ENCODE measurements around the gene ICAM1. TPM values are rescaled to one million over a fixed set of nuclear protein-coding genes. Genes with fewer than 3 reads are reported as not detected.

The ICAM1 gene
- total RNA-seq, 1 experiment from 2014 or later: 5.1 TPM

- Histone ChIP-seq H3K4me3 (ENCODE audit: low read length) (no peak overlapping the region), H3K9ac (ENCODE audit: low read length) (no peak overlapping the region), H3K79me2 (ENCODE audit: low read length) (no peaks in the 10 kb centered on the region), H3K36me3 (ENCODE audit: insufficient read depth, low read length) (peaks cover 12% of the 10 kb centered on the region; the same call in 1 of the 2 replicates), H2AFZ (ENCODE audit: low read length) (no peak overlapping the region), H4K20me1 (ENCODE audit: insufficient read depth, low read depth, low read length) (no peaks in the 10 kb centered on the region), H3K27me3 (ENCODE audit: low read length) (no peaks in the 10 kb centered on the region), H3K9me3 (ENCODE audit: low read length) (no peaks in the 10 kb centered on the region), H3K27ac (ENCODE audit: low read length) (no peak overlapping the region), H3K9me2 (replicated peaks; ENCODE audit: insufficient read depth, low read length) (no peaks in the 10 kb centered on the region), H3K4me1 (ENCODE audit: low read length) (no peaks in the 10 kb centered on the region), H3K4me2 (ENCODE audit: low read depth, low read length, poor library complexity, severe bottlenecking) (no peak overlapping the region)
- DNase-seq: no peak
Observed at GRCh38 chr19:10262771-10263170, 8.1 kb upstream of the ICAM1 start.

- H2AFZ ChIP-seq (ENCODE audit: low read length): no peak overlapping the region
- H3K4me1 ChIP-seq (ENCODE audit: low read length): peaks cover 23% of the 10 kb centered on the region
- H4K20me1 ChIP-seq (ENCODE audit: insufficient read depth, low read depth, low read length): no peaks in the 10 kb centered on the region
- H3K4me2 ChIP-seq (ENCODE audit: low read depth, low read length, poor library complexity, severe bottlenecking): no peak overlapping the region
- no peaks in the 10 kb centered on the region for H3K79me2 ChIP-seq (ENCODE audit: low read length)
- no peaks in the 10 kb centered on the region for H3K36me3 ChIP-seq (ENCODE audit: insufficient read depth, low read length)
- no peaks in the 10 kb centered on the region for H3K27me3 ChIP-seq (ENCODE audit: low read length)
- no peak for DNase-seq
- no peaks in the 10 kb centered on the region for H3K9me3 ChIP-seq (ENCODE audit: low read length)
- H3K9ac ChIP-seq (ENCODE audit: low read length): no peak overlapping the region
- H3K4me3 ChIP-seq (ENCODE audit: low read length): no peak overlapping the region
- H3K27ac ChIP-seq (ENCODE audit: low read length): no peak overlapping the region
- no peaks in the 10 kb centered on the region for H3K9me2 ChIP-seq (replicated peaks; ENCODE audit: insufficient read depth, low read length)
Observed at GRCh38 chr19:10266706-10267105, 4.2 kb upstream of the ICAM1 start.

- H2AFZ ChIP-seq (ENCODE audit: low read length): no peak overlapping the region
Observed at GRCh38 chr19:10268071-10268470, 2.8 kb upstream of the ICAM1 start.

GRCh38 chr19:10269333-10270179 lies 1.4 kb upstream of the ICAM1 start:
- DNase-seq: peak; percentile 92
- Histone ChIP-seq H4K20me1 (ENCODE audit: insufficient read depth, low read depth, low read length) (no peaks in the 10 kb centered on the region), H3K4me1 (ENCODE audit: low read length) (peaks cover 23% of the 10 kb centered on the region), H3K4me3 (ENCODE audit: low read length) (peak overlapping the region; percentile 57; the same call in 1 of the 2 replicates), H3K4me2 (ENCODE audit: low read depth, low read length, poor library complexity, severe bottlenecking) (peak overlapping the region; percentile 73), H3K9me3 (ENCODE audit: low read length) (no peaks in the 10 kb centered on the region), H3K9me2 (replicated peaks; ENCODE audit: insufficient read depth, low read length) (no peaks in the 10 kb centered on the region), H2AFZ (ENCODE audit: low read length) (peak overlapping the region; percentile 73; the same call in 1 of the 2 replicates), H3K27ac (ENCODE audit: low read length) (no peak overlapping the region), H3K79me2 (ENCODE audit: low read length) (no peaks in the 10 kb centered on the region), H3K36me3 (ENCODE audit: insufficient read depth, low read length) (no peaks in the 10 kb centered on the region), H3K9ac (ENCODE audit: low read length) (peak overlapping the region; percentile 62), H3K27me3 (ENCODE audit: low read length) (no peaks in the 10 kb centered on the region)

More at GRCh38 chr19:10268071-10268470, 2.8 kb upstream of the ICAM1 start:
- Histone ChIP-seq H3K27ac (ENCODE audit: low read length) (no peak overlapping the region), H3K36me3 (ENCODE audit: insufficient read depth, low read length) (no peaks in the 10 kb centered on the region), H3K9me2 (replicated peaks; ENCODE audit: insufficient read depth, low read length) (no peaks in the 10 kb centered on the region), H3K9ac (ENCODE audit: low read length) (no peak overlapping the region), H3K9me3 (ENCODE audit: low read length) (no peaks in the 10 kb centered on the region), H3K4me1 (ENCODE audit: low read length) (peaks cover 23% of the 10 kb centered on the region), H3K79me2 (ENCODE audit: low read length) (no peaks in the 10 kb centered on the region), H4K20me1 (ENCODE audit: insufficient read depth, low read depth, low read length) (no peaks in the 10 kb centered on the region), H3K4me3 (ENCODE audit: low read length) (no peak overlapping the region), H3K4me2 (ENCODE audit: low read depth, low read length, poor library complexity, severe bottlenecking) (no peak overlapping the region), H3K27me3 (ENCODE audit: low read length) (no peaks in the 10 kb centered on the region)
- DNase-seq: no peak

GRCh38 chr19:10270180-10270615 lies 722 bp upstream of the ICAM1 start:
- Histone ChIP-seq H3K36me3 (ENCODE audit: insufficient read depth, low read length) (no peaks in the 10 kb centered on the region), H3K27ac (ENCODE audit: low read length) (no peak overlapping the region), H3K9me2 (replicated peaks; ENCODE audit: insufficient read depth, low read length) (no peaks in the 10 kb centered on the region), H3K27me3 (ENCODE audit: low read length) (no peaks in the 10 kb centered on the region), H3K9me3 (ENCODE audit: low read length) (no peaks in the 10 kb centered on the region), H3K9ac (ENCODE audit: low read length) (peak overlapping the region; percentile 62), H2AFZ (ENCODE audit: low read length) (peak overlapping the region; percentile 91; the same call in 1 of the 2 replicates), H3K4me3 (ENCODE audit: low read length) (peak overlapping the region; percentile 57), H3K4me2 (ENCODE audit: low read depth, low read length, poor library complexity, severe bottlenecking) (peak overlapping the region; percentile 73), H3K4me1 (ENCODE audit: low read length) (peaks cover 23% of the 10 kb centered on the region), H4K20me1 (ENCODE audit: insufficient read depth, low read depth, low read length) (no peaks in the 10 kb centered on the region), H3K79me2 (ENCODE audit: low read length) (no peaks in the 10 kb centered on the region)
- DNase-seq: peak; percentile 36

GRCh38 chr19:10271543-10272086 lies 695 bp downstream of the ICAM1 start:
- Histone ChIP-seq H3K4me1 (ENCODE audit: low read length) (peaks cover 23% of the 10 kb centered on the region), H3K36me3 (ENCODE audit: insufficient read depth, low read length) (no peaks in the 10 kb centered on the region), H3K79me2 (ENCODE audit: low read length) (no peaks in the 10 kb centered on the region), H3K9me2 (replicated peaks; ENCODE audit: insufficient read depth, low read length) (no peaks in the 10 kb centered on the region), H3K27me3 (ENCODE audit: low read length) (no peaks in the 10 kb centered on the region), H2AFZ (ENCODE audit: low read length) (no peak overlapping the region), H3K4me3 (ENCODE audit: low read length) (no peak overlapping the region), H4K20me1 (ENCODE audit: insufficient read depth, low read depth, low read length) (no peaks in the 10 kb centered on the region), H3K4me2 (ENCODE audit: low read depth, low read length, poor library complexity, severe bottlenecking) (peak overlapping the region; percentile 68), H3K27ac (ENCODE audit: low read length) (no peak overlapping the region), H3K9ac (ENCODE audit: low read length) (no peak overlapping the region), H3K9me3 (ENCODE audit: low read length) (no peaks in the 10 kb centered on the region)
- DNase-seq: peak; percentile 39

- no peaks in the 10 kb centered on the region for H3K36me3 ChIP-seq (ENCODE audit: insufficient read depth, low read length)
- no peak for DNase-seq
- no peak overlapping the region for H3K4me3 ChIP-seq (ENCODE audit: low read length)
- H3K4me1 ChIP-seq (ENCODE audit: low read length): peaks cover 22% of the 10 kb centered on the region
- no peak overlapping the region for H2AFZ ChIP-seq (ENCODE audit: low read length)
- no peaks in the 10 kb centered on the region for H3K27me3 ChIP-seq (ENCODE audit: low read length)
- H3K9ac ChIP-seq (ENCODE audit: low read length): no peak overlapping the region
- H3K27ac ChIP-seq (ENCODE audit: low read length): no peak overlapping the region
- H4K20me1 ChIP-seq (ENCODE audit: insufficient read depth, low read depth, low read length): no peaks in the 10 kb centered on the region
- H3K79me2 ChIP-seq (ENCODE audit: low read length): no peaks in the 10 kb centered on the region
- H3K9me3 ChIP-seq (ENCODE audit: low read length): no peaks in the 10 kb centered on the region
- no peaks in the 10 kb centered on the region for H3K9me2 ChIP-seq (replicated peaks; ENCODE audit: insufficient read depth, low read length)
- no peak overlapping the region for H3K4me2 ChIP-seq (ENCODE audit: low read depth, low read length, poor library complexity, severe bottlenecking)
Observed at GRCh38 chr19:10274589-10274988, 3.7 kb downstream of the ICAM1 start.

GRCh38 chr19:10277795-10278589 lies 7.1 kb downstream of the ICAM1 start:
- no peaks in the 10 kb centered on the region for H3K9me2 ChIP-seq (replicated peaks; ENCODE audit: insufficient read depth, low read length)
- H3K27ac ChIP-seq (ENCODE audit: low read length): no peak overlapping the region
- H3K9ac ChIP-seq (ENCODE audit: low read length): no peak overlapping the region
- H3K4me2 ChIP-seq (ENCODE audit: low read depth, low read length, poor library complexity, severe bottlenecking): no peak overlapping the region
- H3K4me1 ChIP-seq (ENCODE audit: low read length): no peaks in the 10 kb centered on the region
- H3K9me3 ChIP-seq (ENCODE audit: low read length): no peaks in the 10 kb centered on the region
- H3K79me2 ChIP-seq (ENCODE audit: low read length): no peaks in the 10 kb centered on the region
- H3K36me3 ChIP-seq (ENCODE audit: insufficient read depth, low read length): no peaks in the 10 kb centered on the region
- no peaks in the 10 kb centered on the region for H3K27me3 ChIP-seq (ENCODE audit: low read length)
- no peak overlapping the region for H3K4me3 ChIP-seq (ENCODE audit: low read length)
- no peak for DNase-seq
- no peak overlapping the region for H2AFZ ChIP-seq (ENCODE audit: low read length)
- no peaks in the 10 kb centered on the region for H4K20me1 ChIP-seq (ENCODE audit: insufficient read depth, low read depth, low read length)
